ENCODE measurements around the gene IL20.

Gene IL20

GRCh38 chr1:206896261-206896660 lies 30.8 kb downstream of the IL20 start:
- Histone ChIP-seq H3K27ac (ENCODE audit: extremely low read depth, low read depth, low read length) (no peak overlapping the region), H3K9me3 (ENCODE audit: control insufficient read depth, insufficient read depth, low read depth, low read length) (no peaks in the 10 kb centered on the region), H3K4me1 (ENCODE audit: control insufficient read depth, insufficient read depth, low read length) (no peaks in the 10 kb centered on the region; the same call in 1 of the 2 replicates), H3K36me3 (ENCODE audit: control insufficient read depth in 2 of 2, insufficient read depth in 1 of 2, low read length in 2 of 2) (no peaks in the 10 kb centered on the region), H3K4me3 (ENCODE audit: low read depth, low read length) (no peak overlapping the region)
- ChIA-PET CTCF (interaction anchor here (0.6 to 3.2 kb wide), 6 partner anchors 9 to 777 kb away, joined by 3 to 17 read pairs (median 3); no protein-coding TSS in a partner anchor), POLR2A (no interaction called here)
- TF ChIP-seq HOXA7 (CRISPR knock-in tag; IDR thresholded peaks at IDR 0.05; ENCODE audit: borderline replicate concordance) (no peak), ZNF513 (tag by site-specific recombination; IDR thresholded peaks at IDR 0.05) (no peak), TRIM28 (IDR thresholded peaks at IDR 0.05; ENCODE audit: borderline replicate concordance, low read length) (0 out of 2 replicates have a peak, but pooled peaks have one; percentile 3), GLI4 (tag by site-specific recombination; IDR thresholded peaks at IDR 0.05) (no peak), ZNF768 (tag by site-specific recombination; IDR thresholded peaks at IDR 0.05) (no peak)
- TF ChIP-seq, protein P1, sequence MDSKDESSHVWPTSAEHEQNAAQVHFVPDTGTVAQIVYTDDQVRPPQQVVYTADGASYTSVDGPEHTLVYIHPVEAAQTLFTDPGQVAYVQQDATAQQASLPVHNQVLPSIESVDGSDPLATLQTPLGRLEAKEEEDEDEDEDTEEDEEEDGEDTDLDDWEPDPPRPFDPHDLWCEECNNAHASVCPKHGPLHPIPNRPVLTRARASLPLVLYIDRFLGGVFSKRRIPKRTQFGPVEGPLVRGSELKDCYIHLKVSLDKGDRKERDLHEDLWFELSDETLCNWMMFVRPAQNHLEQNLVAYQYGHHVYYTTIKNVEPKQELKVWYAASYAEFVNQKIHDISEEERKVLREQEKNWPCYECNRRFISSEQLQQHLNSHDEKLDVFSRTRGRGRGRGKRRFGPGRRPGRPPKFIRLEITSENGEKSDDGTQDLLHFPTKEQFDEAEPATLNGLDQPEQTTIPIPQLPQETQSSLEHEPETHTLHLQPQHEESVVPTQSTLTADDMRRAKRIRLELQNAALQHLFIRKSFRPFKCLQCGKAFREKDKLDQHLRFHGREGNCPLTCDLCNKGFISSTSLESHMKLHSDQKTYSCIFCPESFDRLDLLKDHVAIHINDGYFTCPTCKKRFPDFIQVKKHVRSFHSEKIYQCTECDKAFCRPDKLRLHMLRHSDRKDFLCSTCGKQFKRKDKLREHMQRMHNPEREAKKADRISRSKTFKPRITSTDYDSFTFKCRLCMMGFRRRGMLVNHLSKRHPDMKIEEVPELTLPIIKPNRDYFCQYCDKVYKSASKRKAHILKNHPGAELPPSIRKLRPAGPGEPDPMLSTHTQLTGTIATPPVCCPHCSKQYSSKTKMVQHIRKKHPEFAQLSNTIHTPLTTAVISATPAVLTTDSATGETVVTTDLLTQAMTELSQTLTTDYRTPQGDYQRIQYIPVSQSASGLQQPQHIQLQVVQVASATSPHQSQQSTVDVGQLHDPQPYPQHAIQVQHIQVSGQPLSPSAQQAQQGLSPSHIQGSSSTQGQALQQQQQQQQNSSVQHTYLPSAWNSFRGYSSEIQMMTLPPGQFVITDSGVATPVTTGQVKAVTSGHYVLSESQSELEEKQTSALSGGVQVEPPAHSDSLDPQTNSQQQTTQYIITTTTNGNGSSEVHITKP (tag by site-specific recombination; IDR thresholded peaks at IDR 0.05) = no peak
- TF ChIP-seq, protein P2, sequence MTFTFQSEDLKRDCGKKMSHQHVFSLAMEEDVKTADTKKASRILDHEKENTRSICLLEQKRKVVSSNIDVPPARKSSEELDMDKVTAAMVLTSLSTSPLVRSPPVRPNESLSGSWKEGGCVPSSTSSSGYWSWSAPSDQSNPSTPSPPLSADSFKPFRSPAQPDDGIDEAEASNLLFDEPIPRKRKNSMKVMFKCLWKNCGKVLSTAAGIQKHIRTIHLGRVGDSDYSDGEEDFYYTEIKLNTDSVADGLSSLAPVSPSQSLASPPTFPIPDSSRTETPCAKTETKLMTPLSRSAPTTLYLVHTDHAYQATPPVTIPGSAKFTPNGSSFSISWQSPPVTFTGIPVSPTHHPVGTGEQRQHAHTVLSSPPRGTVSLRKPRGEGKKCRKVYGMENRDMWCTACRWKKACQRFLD (tag by site-specific recombination; IDR thresholded peaks at IDR 0.05) = no peak

DNA sequence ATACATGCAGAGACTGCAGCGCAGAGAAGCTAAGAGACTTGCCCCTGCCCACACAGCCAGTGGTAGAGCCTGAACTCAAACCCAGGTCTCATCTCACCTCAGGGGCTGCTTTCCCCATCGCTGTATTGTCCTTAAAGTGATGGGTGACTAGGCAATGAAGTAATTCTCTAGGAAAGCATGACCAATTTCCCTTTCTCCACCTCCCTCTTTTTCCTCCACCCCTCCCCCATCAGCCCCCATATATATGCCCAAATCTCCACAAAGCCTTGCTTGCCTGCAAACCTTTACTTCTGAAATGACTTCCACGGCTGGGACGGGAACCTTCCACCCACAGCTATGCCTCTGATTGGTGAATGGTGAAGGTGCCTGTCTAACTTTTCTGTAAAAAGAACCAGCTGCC lies 31.8 kb downstream of the IL20 start, which contains the start of gene IL24:
Gene IL24 (plus strand): TSS at position 269 of the 400 bp plus-strand sequence. CDS start 390 bp downstream, outside the sequence.
- ChIA-PET CTCF (interaction anchor here (2.4 to 3.2 kb wide), 2 partner anchors 11 to 15 kb away, joined by 8 to 17 read pairs; no protein-coding TSS in a partner anchor), POLR2A (no interaction called here)
- no peaks in the 10 kb centered on the region for H3K36me3 ChIP-seq (ENCODE audit: control insufficient read depth in 2 of 2, insufficient read depth in 1 of 2, low read length in 2 of 2)
- H3K4me1 ChIP-seq (ENCODE audit: control insufficient read depth, insufficient read depth, low read length) = no peaks in the 10 kb centered on the region; the same call in 1 of the 2 replicates
- H3K27ac ChIP-seq (ENCODE audit: extremely low read depth, low read depth, low read length) = no peak within 1 kb of the TSS
- H3K9me3 ChIP-seq (ENCODE audit: control insufficient read depth, insufficient read depth, low read depth, low read length) = no peaks in the 10 kb centered on the region
- TF ChIP-seq, protein P3, sequence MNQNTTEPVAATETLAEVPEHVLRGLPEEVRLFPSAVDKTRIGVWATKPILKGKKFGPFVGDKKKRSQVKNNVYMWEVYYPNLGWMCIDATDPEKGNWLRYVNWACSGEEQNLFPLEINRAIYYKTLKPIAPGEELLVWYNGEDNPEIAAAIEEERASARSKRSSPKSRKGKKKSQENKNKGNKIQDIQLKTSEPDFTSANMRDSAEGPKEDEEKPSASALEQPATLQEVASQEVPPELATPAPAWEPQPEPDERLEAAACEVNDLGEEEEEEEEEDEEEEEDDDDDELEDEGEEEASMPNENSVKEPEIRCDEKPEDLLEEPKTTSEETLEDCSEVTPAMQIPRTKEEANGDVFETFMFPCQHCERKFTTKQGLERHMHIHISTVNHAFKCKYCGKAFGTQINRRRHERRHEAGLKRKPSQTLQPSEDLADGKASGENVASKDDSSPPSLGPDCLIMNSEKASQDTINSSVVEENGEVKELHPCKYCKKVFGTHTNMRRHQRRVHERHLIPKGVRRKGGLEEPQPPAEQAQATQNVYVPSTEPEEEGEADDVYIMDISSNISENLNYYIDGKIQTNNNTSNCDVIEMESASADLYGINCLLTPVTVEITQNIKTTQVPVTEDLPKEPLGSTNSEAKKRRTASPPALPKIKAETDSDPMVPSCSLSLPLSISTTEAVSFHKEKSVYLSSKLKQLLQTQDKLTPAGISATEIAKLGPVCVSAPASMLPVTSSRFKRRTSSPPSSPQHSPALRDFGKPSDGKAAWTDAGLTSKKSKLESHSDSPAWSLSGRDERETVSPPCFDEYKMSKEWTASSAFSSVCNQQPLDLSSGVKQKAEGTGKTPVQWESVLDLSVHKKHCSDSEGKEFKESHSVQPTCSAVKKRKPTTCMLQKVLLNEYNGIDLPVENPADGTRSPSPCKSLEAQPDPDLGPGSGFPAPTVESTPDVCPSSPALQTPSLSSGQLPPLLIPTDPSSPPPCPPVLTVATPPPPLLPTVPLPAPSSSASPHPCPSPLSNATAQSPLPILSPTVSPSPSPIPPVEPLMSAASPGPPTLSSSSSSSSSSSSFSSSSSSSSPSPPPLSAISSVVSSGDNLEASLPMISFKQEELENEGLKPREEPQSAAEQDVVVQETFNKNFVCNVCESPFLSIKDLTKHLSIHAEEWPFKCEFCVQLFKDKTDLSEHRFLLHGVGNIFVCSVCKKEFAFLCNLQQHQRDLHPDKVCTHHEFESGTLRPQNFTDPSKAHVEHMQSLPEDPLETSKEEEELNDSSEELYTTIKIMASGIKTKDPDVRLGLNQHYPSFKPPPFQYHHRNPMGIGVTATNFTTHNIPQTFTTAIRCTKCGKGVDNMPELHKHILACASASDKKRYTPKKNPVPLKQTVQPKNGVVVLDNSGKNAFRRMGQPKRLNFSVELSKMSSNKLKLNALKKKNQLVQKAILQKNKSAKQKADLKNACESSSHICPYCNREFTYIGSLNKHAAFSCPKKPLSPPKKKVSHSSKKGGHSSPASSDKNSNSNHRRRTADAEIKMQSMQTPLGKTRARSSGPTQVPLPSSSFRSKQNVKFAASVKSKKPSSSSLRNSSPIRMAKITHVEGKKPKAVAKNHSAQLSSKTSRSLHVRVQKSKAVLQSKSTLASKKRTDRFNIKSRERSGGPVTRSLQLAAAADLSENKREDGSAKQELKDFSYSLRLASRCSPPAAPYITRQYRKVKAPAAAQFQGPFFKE (tag by site-specific recombination; IDR thresholded peaks at IDR 0.05; ENCODE audit: borderline replicate concordance) = no peak
- peak; percentile 27; the same call in 1 of the 2 replicates for TF ChIP-seq EGR2 (tag by site-specific recombination; IDR thresholded peaks at IDR 0.05; ENCODE audit: low read depth)
- H3K4me3 ChIP-seq (ENCODE audit: low read depth, low read length) = no peak within 1 kb of the TSS

Data from HEK293 (cell line).